PC-3 (cell line): ENCODE data around the gene SPTLC3. TPM values are rescaled to one million over a fixed set of nuclear protein-coding genes. Genes with fewer than 3 reads are reported as not detected.

Experiments
- ATAC-seq: fragments of 200-7000 bp; cut with Tn5 transposase; 2 replicates; pipeline ENCODE4 v1.9.1; 2020; ENCODE audit warnings: mild to moderate bottlenecking, moderate library complexity
- BruUV-seq: library from RNA; stranded (reverse); fragments of 400-500 nt; replicated peaks from 2 replicates; lab custom pipeline; 2021; lab: Mats Ljungman, UMichigan
- CTCF ChIA-PET: fragments of 300-600 bp; sonication (Branson Sonifier 250); formaldehyde crosslinking; loops from one replicate; lab custom pipeline; 2022; ENCODE audit warnings: antibody characterized with exemption; lab: Charles Lee
- POLR2A ChIA-PET: fragments of 300-600 bp; sonication (Branson Sonifier 250); formaldehyde crosslinking; loops from one replicate; lab custom pipeline; 2022; ENCODE audit warnings: antibody characterized with exemption; ENCODE audit not compliant: unreplicated experiment; lab: Charles Lee
- DNase-seq: peaks from one replicate; pipeline ENCODE4 v3.0.0-alpha.2; 2015
- H2AFZ ChIP-seq: fragments of 300-600 bp; sonication (generic); 2 replicates; pipeline ENCODE4 v1.6.0; 2016; ENCODE audit warnings: antibody characterized with exemption, low read length
- H3F3A ChIP-seq: fragments of 300-600 bp; sonication (generic); one replicate; pipeline ENCODE4 v1.6.0; 2017; ENCODE audit warnings: antibody characterized with exemption, low read length, control low read depth, mild to moderate bottlenecking; ENCODE audit not compliant: unreplicated experiment
- H3K27ac ChIP-seq: fragments of 300-600 bp; sonication (generic); 2 replicates; pipeline ENCODE4 v1.5.1; 2016; ENCODE audit warnings: mild to moderate bottlenecking, low read length
- H3K27me3 ChIP-seq: fragments of 300-600 bp; sonication (generic); 2 replicates; pipeline ENCODE4 v1.6.1; 2016; ENCODE audit warnings: low read length, mixed read lengths
- H3K36me3 ChIP-seq: fragments of 300-600 bp; sonication (generic); 2 replicates; pipeline ENCODE4 v1.6.1; 2016; ENCODE audit warnings: low read depth, mixed run types, low read length, mixed read lengths
- H3K4me1 ChIP-seq: fragments of 300-600 bp; sonication (generic); 2 replicates; pipeline ENCODE4 v1.5.1; 2016; ENCODE audit warnings: low read length; ENCODE audit not compliant: insufficient read depth
- H3K4me2 ChIP-seq: fragments of 300-600 bp; sonication (generic); 2 replicates; pipeline ENCODE4 v1.6.0; 2016; ENCODE audit warnings: low read length
- H3K4me3 ChIP-seq: fragments of 300-600 bp; sonication (generic); 2 replicates; pipeline ENCODE4 v1.5.1; 2016; ENCODE audit warnings: mild to moderate bottlenecking, low read length, mixed read lengths
- H3K79me2 ChIP-seq: fragments of 300-600 bp; sonication (generic); 2 replicates; pipeline ENCODE4 v1.6.1; 2017; ENCODE audit warnings: low read length, mixed read lengths
- H3K9ac ChIP-seq: fragments of 300-600 bp; sonication (generic); 2 replicates; pipeline ENCODE4 v1.6.0; 2016; ENCODE audit warnings: mild to moderate bottlenecking, low read length
- H3K9me2 ChIP-seq: fragments of 300-600 bp; sonication (generic); replicated peaks from 2 replicates; pipeline ENCODE4 v1.6.1; 2016; ENCODE audit warnings: mixed run types, low read length, mixed read lengths
- H3K9me3 ChIP-seq: fragments of 300-600 bp; sonication (generic); 2 replicates; pipeline ENCODE4 v1.6.1; 2016; ENCODE audit warnings: low read length, mixed read lengths
- H4K20me1 ChIP-seq: fragments of 300-600 bp; sonication (generic); 2 replicates; pipeline ENCODE4 v1.6.1; 2016; ENCODE audit warnings: low read length, mixed read lengths
- EZH2 ChIP-seq: fragments of 300-600 bp; sonication (generic); IDR thresholded peaks from one replicate; pipeline ENCODE4 v1.6.1; 2017; ENCODE audit warnings: antibody characterized with exemption, mild to moderate bottlenecking, low read length; ENCODE audit not compliant: unreplicated experiment
- EZH2phosphoT487 ChIP-seq: fragments of 300-600 bp; sonication (generic); IDR thresholded peaks from 2 replicates; pipeline ENCODE4 v1.6.1; 2018; ENCODE audit warnings: mild to moderate bottlenecking, antibody characterized with exemption, low read length, borderline replicate concordance
- intact Hi-C: fragments of 100-400 bp; cut with micrococcal nuclease; formaldehyde crosslinking; loops from 2 replicates; pipeline ENCODE4 v1.9.0; 2023
- total RNA-seq: library from RNA; depleted of rRNA; stranded (reverse); fragments of >200 nt; gene quantifications from 2 replicates; pipeline ENCODE4 v1.2.3, GENCODE V29; 2014
- TF ChIP-seq, protein P1 (sequence below): fragments of 300-600 bp; sonication (generic); conservative IDR thresholded peaks from 2 replicates; pipeline ENCODE4 v1.5.1; 2017; ENCODE audit warnings: antibody characterized with exemption, low read depth, mild to moderate bottlenecking, low read length

SPTLC3 gene
- total RNA-seq, 1 experiment from 2014 or later: 16.3 TPM

- H3F3A ChIP-seq: no peaks in the 10 kb centered on the region
- H3K27ac ChIP-seq: peak overlapping the region; percentile 74
- peak overlapping the region; percentile 65 for H2AFZ ChIP-seq
- H3K9me2 ChIP-seq: no peaks in the 10 kb centered on the region
- ChIA-PET POLR2A (no interaction called here), CTCF (no interaction called here)
- TF ChIP-seq EZH2phosphoT487 (no peak), EZH2 (no peak)
- TF ChIP-seq, protein P1, sequence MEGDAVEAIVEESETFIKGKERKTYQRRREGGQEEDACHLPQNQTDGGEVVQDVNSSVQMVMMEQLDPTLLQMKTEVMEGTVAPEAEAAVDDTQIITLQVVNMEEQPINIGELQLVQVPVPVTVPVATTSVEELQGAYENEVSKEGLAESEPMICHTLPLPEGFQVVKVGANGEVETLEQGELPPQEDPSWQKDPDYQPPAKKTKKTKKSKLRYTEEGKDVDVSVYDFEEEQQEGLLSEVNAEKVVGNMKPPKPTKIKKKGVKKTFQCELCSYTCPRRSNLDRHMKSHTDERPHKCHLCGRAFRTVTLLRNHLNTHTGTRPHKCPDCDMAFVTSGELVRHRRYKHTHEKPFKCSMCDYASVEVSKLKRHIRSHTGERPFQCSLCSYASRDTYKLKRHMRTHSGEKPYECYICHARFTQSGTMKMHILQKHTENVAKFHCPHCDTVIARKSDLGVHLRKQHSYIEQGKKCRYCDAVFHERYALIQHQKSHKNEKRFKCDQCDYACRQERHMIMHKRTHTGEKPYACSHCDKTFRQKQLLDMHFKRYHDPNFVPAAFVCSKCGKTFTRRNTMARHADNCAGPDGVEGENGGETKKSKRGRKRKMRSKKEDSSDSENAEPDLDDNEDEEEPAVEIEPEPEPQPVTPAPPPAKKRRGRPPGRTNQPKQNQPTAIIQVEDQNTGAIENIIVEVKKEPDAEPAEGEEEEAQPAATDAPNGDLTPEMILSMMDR: no peak
- no TSS peak for BruUV-seq
- intact Hi-C loops: loop anchor here (2.0 kb wide), 1 partner anchor 16 kb away; no protein-coding TSS in a partner anchor
- no peaks in the 10 kb centered on the region for H3K9me3 ChIP-seq
- no peaks in the 10 kb centered on the region for H3K36me3 ChIP-seq
- peak overlapping the region; percentile 34 for H3K4me3 ChIP-seq
- no peaks in the 10 kb centered on the region for H3K27me3 ChIP-seq
- DNase-seq (no peak), ATAC-seq (peak; percentile 6)
- peak overlapping the region; percentile 71 for H3K4me2 ChIP-seq
- peak overlapping the region; percentile 29 for H3K9ac ChIP-seq
- H3K79me2 ChIP-seq: no peaks in the 10 kb centered on the region
- no peaks in the 10 kb centered on the region for H4K20me1 ChIP-seq
- H3K4me1 ChIP-seq: peaks cover 43% of the 10 kb centered on the region
Observed at GRCh38 chr20:12962895-12963294, 45.9 kb upstream of the SPTLC3 start.

DNA sequence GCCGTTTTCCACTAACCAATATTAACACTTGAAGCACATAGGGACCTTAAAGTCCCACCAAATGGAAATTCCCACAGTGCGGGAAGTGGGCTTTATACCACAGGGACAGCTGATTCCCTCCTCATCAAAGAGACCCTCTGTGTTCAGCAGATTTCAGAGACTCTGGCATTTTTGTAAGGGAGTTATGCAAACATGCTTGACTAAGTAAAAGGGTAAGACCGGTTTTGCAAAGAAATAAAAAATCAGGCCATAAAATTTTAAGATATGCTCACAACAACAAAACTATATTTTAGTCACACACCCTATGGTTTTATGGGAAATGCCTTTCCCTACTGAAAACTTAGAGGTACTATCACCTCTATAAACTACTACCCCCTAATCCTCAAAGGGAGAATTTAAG, 45.4 kb upstream of the SPTLC3 start:
- peak; percentile 48 for ATAC-seq
- intact Hi-C loops: loop anchor here (2.0 kb wide), 1 partner anchor 17 kb away; no protein-coding TSS in a partner anchor
- CTCF ChIA-PET: interaction anchor here (0.5 to 1.3 kb wide), 3 partner anchors 27 to 39 kb away, joined by 3 to 5 read pairs (median 3); no protein-coding TSS in a partner anchor

DNA sequence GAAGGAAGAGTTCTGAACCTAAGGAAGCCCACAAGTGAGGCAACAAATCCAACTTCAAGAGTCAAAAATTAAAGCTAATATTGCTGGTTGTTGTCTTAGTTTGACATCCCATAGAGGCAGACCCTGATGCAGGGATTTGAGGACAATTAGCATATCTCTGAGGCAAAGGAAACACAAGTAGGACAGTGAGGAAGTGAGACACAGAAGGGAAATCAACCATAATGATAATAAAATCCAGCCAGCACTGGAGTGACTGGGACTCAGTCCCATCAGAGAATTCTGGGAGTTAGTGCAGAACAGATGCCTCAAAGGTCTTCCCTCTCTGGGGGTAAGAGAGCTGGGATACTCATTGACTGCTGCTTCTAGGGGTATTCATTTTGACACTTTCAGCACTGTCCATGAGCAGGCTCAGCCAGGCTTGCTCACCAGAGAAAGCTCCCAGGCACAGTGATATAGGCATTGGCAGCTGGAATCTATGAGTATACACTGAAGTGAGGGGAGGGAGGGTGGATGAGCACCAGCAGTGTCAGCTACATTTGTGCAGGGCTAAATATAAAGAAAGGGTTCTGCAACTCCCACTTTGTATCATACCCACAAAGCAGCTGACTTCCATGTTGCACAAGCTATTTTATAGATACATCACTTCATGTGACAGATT, 43.4 kb upstream of the SPTLC3 start:
- no peak for TF ChIP-seq EZH2phosphoT487
- TF ChIP-seq, protein P1: no peak
- TF ChIP-seq EZH2: no peak
- peak; percentile 27 for DNase-seq
- no TSS peak for BruUV-seq
- Histone ChIP-seq H3K27me3 (no peaks in the 10 kb centered on the region), H3K9me3 (no peaks in the 10 kb centered on the region), H3F3A (no peaks in the 10 kb centered on the region), H3K9ac (no peak overlapping the region), H3K4me2 (no peak overlapping the region), H3K27ac (no peak overlapping the region), H2AFZ (no peak overlapping the region), H3K36me3 (no peaks in the 10 kb centered on the region), H3K4me3 (no peak overlapping the region), H4K20me1 (no peaks in the 10 kb centered on the region), H3K9me2 (no peaks in the 10 kb centered on the region), H3K79me2 (no peaks in the 10 kb centered on the region), H3K4me1 (peaks cover 62% of the 10 kb centered on the region)
- ATAC-seq: no peak
- CTCF ChIA-PET: interaction anchor here (0.5 to 2.6 kb wide), 5 partner anchors 19 to 297 kb away, joined by 3 to 25 read pairs (median 6); no protein-coding TSS in a partner anchor
- intact Hi-C loops: no loop called here
- POLR2A ChIA-PET: interaction anchor here (0.6 kb wide), 1 partner anchor 36 kb away, joined by 4 read pairs; no protein-coding TSS in a partner anchor

More for the DNA sequence above, 45.4 kb upstream of the SPTLC3 start:
- Histone ChIP-seq H4K20me1 (no peaks in the 10 kb centered on the region), H3F3A (no peaks in the 10 kb centered on the region), H3K9ac (peak overlapping the region; percentile 29), H3K4me1 (peaks cover 46% of the 10 kb centered on the region), H3K9me3 (no peaks in the 10 kb centered on the region), H3K4me3 (peak overlapping the region; percentile 34), H3K4me2 (peak overlapping the region; percentile 71), H3K36me3 (no peaks in the 10 kb centered on the region), H3K79me2 (no peaks in the 10 kb centered on the region), H2AFZ (peak overlapping the region; percentile 65), H3K27me3 (no peaks in the 10 kb centered on the region), H3K9me2 (no peaks in the 10 kb centered on the region), H3K27ac (peak overlapping the region; percentile 74)
- no TSS peak for BruUV-seq
- POLR2A ChIA-PET: interaction anchor here (0.6 kb wide), 1 partner anchor 107 kb away, joined by 3 read pairs; no protein-coding TSS in a partner anchor
- DNase-seq: peak; percentile 74
- TF ChIP-seq EZH2: no peak
